PC-9 (cell line): ENCODE data around the gene MOBP. TPM values are rescaled to one million over a fixed set of nuclear protein-coding genes. Genes with fewer than 3 reads are reported as not detected.

ENCODE experiments used
- BruUV-seq: library from RNA; stranded (reverse); fragments of 400-500 nt; replicated peaks from 2 replicates; lab custom pipeline; 2021; lab: Mats Ljungman, UMichigan
- CTCF ChIA-PET: fragments of 300-600 bp; sonication (Branson Sonifier 250); formaldehyde crosslinking; loops from one replicate; lab custom pipeline; 2022; ENCODE audit warnings: antibody characterized with exemption; lab: Charles Lee
- POLR2A ChIA-PET: fragments of 300-600 bp; sonication (Branson Sonifier 250); formaldehyde crosslinking; loops from one replicate; lab custom pipeline; 2022; ENCODE audit warnings: antibody characterized with exemption; ENCODE audit not compliant: unreplicated experiment; lab: Charles Lee
- DNase-seq, 2 experiments: peaks; one replicate each; pipeline versions ENCODE4 v3.0.0 to v3.0.0-alpha.2; 2015 to 2022; ENCODE audit warnings: mixed read lengths in 1 of 2
- H2AFZ ChIP-seq: fragments of 200-600 bp; sonication (generic); 2 replicates; pipeline ENCODE4 v1.8.1; 2017; ENCODE audit warnings: antibody characterized with exemption
- H3F3A ChIP-seq: fragments of 200-600 bp; sonication (generic); 2 replicates; pipeline ENCODE4 v1.8.1; 2017; ENCODE audit warnings: antibody characterized with exemption, mild to moderate bottlenecking, low read depth; ENCODE audit not compliant: insufficient read depth
- H3K27ac ChIP-seq: fragments of 200-600 bp; sonication (generic); 2 replicates; pipeline ENCODE4 v1.6.1; 2016; ENCODE audit warnings: mixed run types
- H3K27me3 ChIP-seq: fragments of 200-600 bp; sonication (generic); 2 replicates; pipeline ENCODE4 v1.6.1; 2016; ENCODE audit warnings: low read depth, mixed run types; ENCODE audit not compliant: insufficient read depth
- H3K36me3 ChIP-seq: fragments of 200-600 bp; sonication (generic); 2 replicates; pipeline ENCODE4 v1.6.1; 2016; ENCODE audit warnings: low read depth, mixed run types
- H3K4me1 ChIP-seq: fragments of 200-600 bp; sonication (generic); replicated peaks from 2 replicates; pipeline ENCODE4 v1.6.1; 2016; ENCODE audit warnings: mixed run types; ENCODE audit not compliant: insufficient read depth
- H3K4me2 ChIP-seq: fragments of 200-600 bp; sonication (generic); 2 replicates; pipeline ENCODE4 v1.6.1; 2017; ENCODE audit warnings: mixed run types
- H3K4me3 ChIP-seq: fragments of 200-600 bp; sonication (generic); 2 replicates; pipeline ENCODE4 v1.6.1; 2016; ENCODE audit warnings: mixed run types
- H3K79me2 ChIP-seq: fragments of 200-600 bp; sonication (generic); 2 replicates; pipeline ENCODE4 v1.6.1; 2017; ENCODE audit warnings: low read depth, mixed run types
- H3K9me2 ChIP-seq: fragments of 200-600 bp; sonication (generic); 2 replicates; pipeline ENCODE4 v1.8.1; 2017; ENCODE audit warnings: mild to moderate bottlenecking; ENCODE audit not compliant: insufficient read depth
- H3K9me3 ChIP-seq: fragments of 200-600 bp; sonication (generic); 2 replicates; pipeline ENCODE4 v1.8.1; 2016; ENCODE audit warnings: low read depth; ENCODE audit not compliant: insufficient read depth
- H4K20me1 ChIP-seq: fragments of 200-600 bp; sonication (generic); 2 replicates; pipeline ENCODE4 v1.8.1; 2017; ENCODE audit not compliant: insufficient read depth
- EZH2 ChIP-seq: fragments of 200-600 bp; sonication (generic); IDR thresholded peaks from 2 replicates; pipeline ENCODE4 v1.8.0; 2017; ENCODE audit warnings: antibody characterized with exemption, low read depth
- intact Hi-C: fragments of 100-400 bp; cut with micrococcal nuclease; formaldehyde crosslinking; loops from one replicate; pipeline ENCODE4 v1.10.0; 2022; ENCODE audit not compliant: unreplicated experiment
- total RNA-seq: library from RNA; stranded (reverse); gene quantifications from 2 replicates; pipeline ENCODE4 v1.2.3, GENCODE V29; 2021
- TF ChIP-seq, protein P1 (sequence below): fragments of 200-600 bp; sonication (generic); conservative IDR thresholded peaks from 2 replicates; pipeline ENCODE4 v1.6.1; 2017; ENCODE audit warnings: mixed run types, antibody characterized with exemption, mild to moderate bottlenecking, moderate library complexity

MOBP gene
- total RNA-seq, 1 experiment from 2014 or later: not detected

DNA sequence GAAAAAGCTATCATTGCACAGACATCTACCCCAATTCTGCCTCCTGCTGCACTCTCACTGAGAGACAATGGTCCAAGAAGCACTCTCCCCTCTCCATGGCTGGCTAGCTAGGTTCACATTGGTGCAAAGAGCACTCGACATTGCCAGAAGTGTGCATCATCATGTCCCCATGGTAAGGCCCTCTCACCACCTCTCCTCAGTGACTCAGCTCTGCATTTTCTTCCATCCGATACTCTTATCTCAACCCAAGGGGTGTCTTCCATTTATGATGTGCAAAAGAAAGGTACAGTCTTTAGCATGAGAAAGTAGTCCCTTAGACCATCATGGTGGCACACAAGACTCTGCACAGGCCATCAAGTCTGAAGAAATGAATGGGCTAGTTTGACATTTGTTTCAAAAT is 46.9 kb upstream of the MOBP start:
- no peaks in the 10 kb centered on the region; the same call in 1 of the 2 replicates for H3K9me2 ChIP-seq
- no peak for TF ChIP-seq EZH2
- TF ChIP-seq, protein P1, sequence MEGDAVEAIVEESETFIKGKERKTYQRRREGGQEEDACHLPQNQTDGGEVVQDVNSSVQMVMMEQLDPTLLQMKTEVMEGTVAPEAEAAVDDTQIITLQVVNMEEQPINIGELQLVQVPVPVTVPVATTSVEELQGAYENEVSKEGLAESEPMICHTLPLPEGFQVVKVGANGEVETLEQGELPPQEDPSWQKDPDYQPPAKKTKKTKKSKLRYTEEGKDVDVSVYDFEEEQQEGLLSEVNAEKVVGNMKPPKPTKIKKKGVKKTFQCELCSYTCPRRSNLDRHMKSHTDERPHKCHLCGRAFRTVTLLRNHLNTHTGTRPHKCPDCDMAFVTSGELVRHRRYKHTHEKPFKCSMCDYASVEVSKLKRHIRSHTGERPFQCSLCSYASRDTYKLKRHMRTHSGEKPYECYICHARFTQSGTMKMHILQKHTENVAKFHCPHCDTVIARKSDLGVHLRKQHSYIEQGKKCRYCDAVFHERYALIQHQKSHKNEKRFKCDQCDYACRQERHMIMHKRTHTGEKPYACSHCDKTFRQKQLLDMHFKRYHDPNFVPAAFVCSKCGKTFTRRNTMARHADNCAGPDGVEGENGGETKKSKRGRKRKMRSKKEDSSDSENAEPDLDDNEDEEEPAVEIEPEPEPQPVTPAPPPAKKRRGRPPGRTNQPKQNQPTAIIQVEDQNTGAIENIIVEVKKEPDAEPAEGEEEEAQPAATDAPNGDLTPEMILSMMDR: no peak
- ChIA-PET POLR2A (no interaction called here), CTCF (no interaction called here)
- no peaks in the 10 kb centered on the region for H3K79me2 ChIP-seq
- no peak overlapping the region for H2AFZ ChIP-seq
- no peak overlapping the region for H3K4me2 ChIP-seq
- peaks cover 10% of the 10 kb centered on the region; the same call in 1 of the 2 replicates for H3K4me1 ChIP-seq
- H3K36me3 ChIP-seq: no peaks in the 10 kb centered on the region
- no peak overlapping the region for H3K4me3 ChIP-seq
- H3K27ac ChIP-seq: no peak overlapping the region
- DNase-seq: no peak
- H3K9me3 ChIP-seq: no peaks in the 10 kb centered on the region
- H3F3A ChIP-seq: peaks cover 7% of the 10 kb centered on the region; the same call in 1 of the 2 replicates
- H4K20me1 ChIP-seq: 0 out of 2 replicates have a peak, but pooled peaks cover under 1% of the 10 kb centered on the region
- BruUV-seq: no TSS peak
- H3K27me3 ChIP-seq: no peaks in the 10 kb centered on the region
- intact Hi-C loops: no loop called here

DNA sequence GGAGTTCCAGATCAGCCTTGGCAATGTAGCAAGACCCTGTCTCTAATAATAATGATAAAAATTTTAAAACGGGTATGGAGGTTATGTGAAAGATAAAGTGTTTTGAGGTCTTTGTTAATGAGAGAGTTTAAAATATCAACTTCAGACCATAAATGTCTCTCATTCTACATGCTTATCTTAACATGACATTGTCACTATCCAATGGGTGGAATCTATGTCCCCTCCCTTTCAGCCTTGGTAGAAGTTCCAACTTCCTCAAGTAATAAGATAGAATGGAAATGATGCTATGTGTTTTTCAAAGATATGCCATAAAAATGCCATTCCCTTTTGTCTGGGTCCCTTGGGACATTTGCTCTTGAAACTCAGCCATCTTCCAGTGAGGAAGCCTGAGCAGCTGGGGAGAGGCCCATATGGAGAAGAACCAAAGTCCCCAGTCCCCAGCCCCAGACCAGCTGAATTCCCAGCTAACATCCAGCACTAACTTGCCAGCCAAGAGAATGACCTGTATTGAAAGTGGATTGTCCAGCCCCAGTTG is 44.0 kb upstream of the MOBP start:
- H3K4me2 ChIP-seq: no peak overlapping the region
- ChIA-PET POLR2A (no interaction called here), CTCF (no interaction called here)
- no peak overlapping the region for H3K4me3 ChIP-seq
- no peaks in the 10 kb centered on the region for H3K27me3 ChIP-seq
- DNase-seq: no peak
- no peaks in the 10 kb centered on the region for H4K20me1 ChIP-seq
- H3K9me2 ChIP-seq: no peaks in the 10 kb centered on the region; the same call in 1 of the 2 replicates
- H3F3A ChIP-seq: no peaks in the 10 kb centered on the region
- no peaks in the 10 kb centered on the region for H3K9me3 ChIP-seq
- TF ChIP-seq, protein P1: no peak
- no peak for TF ChIP-seq EZH2
- intact Hi-C loops: no loop called here
- H3K36me3 ChIP-seq: no peaks in the 10 kb centered on the region
- no peaks in the 10 kb centered on the region for H3K79me2 ChIP-seq
- no peak overlapping the region for H2AFZ ChIP-seq
- no peak overlapping the region for H3K27ac ChIP-seq
- no TSS peak for BruUV-seq
- H3K4me1 ChIP-seq: peaks cover 10% of the 10 kb centered on the region; the same call in 1 of the 2 replicates

DNA sequence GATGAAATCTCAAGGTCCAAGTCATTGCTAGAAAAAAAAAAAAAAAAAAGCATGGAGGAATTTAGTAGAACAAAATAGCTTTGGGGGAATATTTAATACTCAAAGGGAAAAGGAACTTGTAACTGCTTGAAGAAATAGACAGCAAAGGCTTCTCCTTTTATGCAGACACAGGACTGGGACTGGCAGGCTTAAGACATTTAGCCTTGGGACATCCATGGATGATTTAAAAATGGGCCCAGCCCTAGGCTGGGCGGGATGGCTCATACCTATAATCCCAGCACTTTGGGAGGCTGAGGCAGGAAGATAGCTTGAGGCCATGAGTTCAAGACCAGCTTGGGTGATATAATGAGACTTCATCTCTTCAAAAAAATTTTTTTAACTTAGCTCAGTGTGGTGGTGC is 41.2 kb upstream of the MOBP start:
- DNase-seq: no peak
- no peaks in the 10 kb centered on the region for H3K9me2 ChIP-seq
- no peaks in the 10 kb centered on the region for H3K9me3 ChIP-seq
- TF ChIP-seq, protein P1: no peak
- TF ChIP-seq EZH2: no peak
- CTCF ChIA-PET: no interaction called here
- no peak overlapping the region for H2AFZ ChIP-seq
- H3F3A ChIP-seq: no peaks in the 10 kb centered on the region
- intact Hi-C loops: no loop called here
- no peak overlapping the region for H3K4me3 ChIP-seq
- POLR2A ChIA-PET: no interaction called here
- H3K27me3 ChIP-seq: no peaks in the 10 kb centered on the region; the same call in 1 of the 2 replicates
- no peak overlapping the region for H3K27ac ChIP-seq
- no TSS peak for BruUV-seq
- H3K4me1 ChIP-seq: no peaks in the 10 kb centered on the region
- no peaks in the 10 kb centered on the region for H3K79me2 ChIP-seq
- no peaks in the 10 kb centered on the region for H4K20me1 ChIP-seq
- no peak overlapping the region for H3K4me2 ChIP-seq
- H3K36me3 ChIP-seq: no peaks in the 10 kb centered on the region
